GM18951 (cell line): Measurements from ENCODE around the gene C2CD2.
"Not testable (repeated sequence)": the region's sequence is repeated elsewhere in the genome, so short reads cannot be mapped to it uniquely, and the experiment has no call there.

Source experiments
- POLR2A ChIP-seq: IDR thresholded peaks from 4 replicates; pipeline ENCODE4 v1.6.1; 2011; ENCODE audit warnings: mild to moderate bottlenecking; ENCODE audit not compliant: insufficient read length, insufficient read depth; ENCODE audit errors: extremely low read depth
- in situ Hi-C: fragments of 300-500 bp; cut with MboI; formaldehyde crosslinking; loops from one replicate; pipeline ENCODE4 v1.12.0; 2022; ENCODE audit warnings: low sequenced_read_pairs, mixed read lengths, inconsistent platforms; ENCODE audit not compliant: unreplicated experiment

C2CD2 gene

GRCh38 chr21:41970751-41971653 is 17.2 kb upstream of the C2CD2 start:
- in situ Hi-C loops, result no loop called here
- no peak for TF ChIP-seq POLR2A

- in situ Hi-C loops, result no loop called here
- no peak for TF ChIP-seq POLR2A
Measured at GRCh38 chr21:41970106-41970391, 16.2 kb upstream of the C2CD2 start.

- in situ Hi-C loops, result no loop called here
- no peak for TF ChIP-seq POLR2A
Measured at GRCh38 chr21:41967708-41968107, 13.9 kb upstream of the C2CD2 start.

- in situ Hi-C loops, result no loop called here
- TF ChIP-seq POLR2A, result no peak
Measured at GRCh38 chr21:41966872-41967621, 13.2 kb upstream of the C2CD2 start.

GRCh38 chr21:41966041-41966833 is 12.4 kb upstream of the C2CD2 start:
- TF ChIP-seq POLR2A, result no peak
- in situ Hi-C loops, result no loop called here

- no peak for TF ChIP-seq POLR2A
- in situ Hi-C loops, result no loop called here
Measured at GRCh38 chr21:41965461-41966013, 11.7 kb upstream of the C2CD2 start.

- TF ChIP-seq POLR2A, result no peak
- in situ Hi-C loops, result no loop called here
Measured at GRCh38 chr21:41965045-41965444, 11.2 kb upstream of the C2CD2 start.

GRCh38 chr21:41964171-41964570 is 10.4 kb upstream of the C2CD2 start:
- in situ Hi-C loops, result no loop called here
- TF ChIP-seq POLR2A, result no peak

- no peak for TF ChIP-seq POLR2A
- in situ Hi-C loops, result no loop called here
Measured at GRCh38 chr21:41962425-41962966, 8.7 kb upstream of the C2CD2 start.

GRCh38 chr21:41961753-41962152 is 7.9 kb upstream of the C2CD2 start:
- TF ChIP-seq POLR2A, result no peak
- in situ Hi-C loops, result no loop called here

GRCh38 chr21:41961282-41961701 is 7.5 kb upstream of the C2CD2 start:
- no peak for TF ChIP-seq POLR2A
- in situ Hi-C loops, result no loop called here

- in situ Hi-C loops, result no loop called here
- TF ChIP-seq POLR2A, result no peak
Measured at GRCh38 chr21:41960386-41960785, 6.6 kb upstream of the C2CD2 start.

GRCh38 chr21:41959697-41960096 is 5.9 kb upstream of the C2CD2 start:
- in situ Hi-C loops, result not testable (repeated sequence)

- no peak for TF ChIP-seq POLR2A
- in situ Hi-C loops, result no loop called here
Measured at GRCh38 chr21:41958886-41959563, 5.2 kb upstream of the C2CD2 start.
